GM21737 (cell line): ENCODE results near the gene HOXC11.

ENCODE experiments used
- ATAC-seq: cut with Tn5 transposase; IDR thresholded peaks from one replicate; pipeline ENCODE4 v1.9.1; 2021; ENCODE audit warnings: mild to moderate bottlenecking, moderate library complexity; ENCODE audit not compliant: unreplicated experiment

HOXC11 gene

GRCh38 chr12:53996240-53997203 lies 23.6 kb downstream of the HOXC11 start:
- ATAC-seq = no peak

- no peak for ATAC-seq
These were observed 24.5 kb downstream of the HOXC11 start for GRCh38 chr12:53997204-53998109.

GRCh38 chr12:53998110-53998899 lies 25.4 kb downstream of the HOXC11 start:
- no peak for ATAC-seq

GRCh38 chr12:53998900-53999236 lies 25.9 kb downstream of the HOXC11 start:
- ATAC-seq = no peak

GRCh38 chr12:53999559-54000115 lies 26.7 kb downstream of the HOXC11 start:
- no peak for ATAC-seq

GRCh38 chr12:54000116-54001114 lies 27.5 kb downstream of the HOXC11 start, which contains the start of gene HOXC9:
HOXC9 (plus strand) TSS chr12:54000161; CDS start chr12:54000189, 28 bp downstream.
- ATAC-seq = no peak

- ATAC-seq = no peak
These were observed 28.6 kb downstream of the HOXC11 start for GRCh38 chr12:54001283-54002187.

GRCh38 chr12:54002278-54002914 lies 29.5 kb downstream of the HOXC11 start:
- no peak for ATAC-seq

GRCh38 chr12:54002915-54003389 lies 30.0 kb downstream of the HOXC11 start:
- ATAC-seq = no peak

- no peak for ATAC-seq
These were observed 30.7 kb downstream of the HOXC11 start for GRCh38 chr12:54003625-54004024.

- no peak for ATAC-seq
These were observed 31.3 kb downstream of the HOXC11 start for GRCh38 chr12:54004063-54004840.

GRCh38 chr12:54004841-54005530 lies 32.1 kb downstream of the HOXC11 start:
- ATAC-seq = no peak

GRCh38 chr12:54005531-54005852 lies 32.6 kb downstream of the HOXC11 start:
- ATAC-seq = no peak

GRCh38 chr12:54005853-54006558 lies 33.1 kb downstream of the HOXC11 start:
- ATAC-seq = peak; percentile 62

GRCh38 chr12:54006559-54007220 lies 33.8 kb downstream of the HOXC11 start:
- ATAC-seq = no peak
